Endothelial cell of umbilical vein (primary cell): ENCODE results near the gene FSTL4. TPM values are rescaled to one million over a fixed set of nuclear protein-coding genes. Genes with fewer than 3 reads are reported as not detected.

ENCODE experiments used
- BruUV-seq: library from RNA; stranded (reverse); fragments of 400-500 nt; replicated peaks from 2 replicates; lab custom pipeline; 2021; lab: Mats Ljungman, UMichigan
- CTCF ChIA-PET: fragments of 300-600, 350-600 bp; sonication (Branson Sonifier 250); formaldehyde crosslinking; loops from one replicate; lab custom pipeline; 2021; ENCODE audit warnings: antibody characterized with exemption, inconsistent platforms; lab: Charles Lee
- POLR2A ChIA-PET: fragments of 300-600, 350-600 bp; sonication (Branson Sonifier 250); formaldehyde crosslinking; loops from one replicate; lab custom pipeline; 2021; ENCODE audit warnings: antibody characterized with exemption, inconsistent platforms; lab: Charles Lee
- DNase-seq: peaks from one replicate; pipeline ENCODE4 v3.0.0-alpha.2; 2011; ENCODE audit warnings: low read depth, low spot score
- FAIRE-seq: peaks from 2 replicates; lab custom pipeline; 2011; peaks lifted over from hg19 to GRCh38; lab: Jason Lieb, UNC
- H2AFZ ChIP-seq: 2 replicates; pipeline ENCODE4 v1.6.0; 2012; ENCODE audit warnings: low read depth, low read length, control low read depth, inconsistent platforms
- H3K27ac ChIP-seq: 2 replicates; pipeline ENCODE4 v1.5.1; 2011; ENCODE audit warnings: low read depth, mild to moderate bottlenecking, control low read depth, low read length, moderate library complexity; ENCODE audit not compliant: insufficient read depth
- H3K27me3 ChIP-seq, 2 experiments: 2 replicates each; pipeline versions ENCODE4 v1.6.0 to v1.6.1; 2011; ENCODE audit warnings: low read length in 2 of 2, mixed read lengths in 1 of 2; ENCODE audit not compliant: control insufficient read depth in 2 of 2, insufficient read depth in 2 of 2
- H3K36me3 ChIP-seq, 2 experiments: 2 replicates in 1 of 2; 3 replicates in 1 of 2; pipeline ENCODE4 v1.5.1; 2011; ENCODE audit warnings: low read length in 2 of 2, mild to moderate bottlenecking in 1 of 2, moderate library complexity in 1 of 2; ENCODE audit not compliant: control insufficient read depth in 2 of 2, insufficient read depth in 2 of 2; ENCODE audit errors: extremely low read depth in 1 of 2
- H3K4me1 ChIP-seq: 3 replicates; pipeline ENCODE4 v1.5.1; 2011; ENCODE audit warnings: mild to moderate bottlenecking, low read length; ENCODE audit not compliant: control insufficient read depth, insufficient read depth; ENCODE audit errors: extremely low read depth
- H3K4me2 ChIP-seq: 2 replicates; pipeline ENCODE4 v1.6.1; 2011; ENCODE audit warnings: low read length, control low read depth, mixed read lengths; ENCODE audit not compliant: insufficient read depth
- H3K4me3 ChIP-seq, 3 experiments: fragments of 200-600 bp in 1 of 3; sonication (generic), shearing (Covaris generic) in 1 of 3; replicated peaks in 1 of 3; 2 replicates each; pipeline ENCODE4 v1.5.1; 2011 to 2016; ENCODE audit warnings: control low read depth in 3 of 3, low read length in 3 of 3, mild to moderate bottlenecking in 2 of 3, inconsistent platforms in 1 of 3, low read depth in 1 of 3, moderate library complexity in 1 of 3; ENCODE audit not compliant: insufficient read depth in 1 of 3
- H3K79me2 ChIP-seq: 2 replicates; pipeline ENCODE4 v1.6.0; 2012; ENCODE audit warnings: low read length, inconsistent platforms; ENCODE audit not compliant: control insufficient read depth, insufficient read depth
- H3K9ac ChIP-seq: replicated peaks from 2 replicates; pipeline ENCODE3; 2011; ENCODE audit warnings: low read length, control low read depth; ENCODE audit not compliant: insufficient read depth; ENCODE audit errors: extremely low read depth
- H3K9me1 ChIP-seq: replicated peaks from 3 replicates; pipeline ENCODE4 v1.6.0; 2011; ENCODE audit warnings: mild to moderate bottlenecking, low read length; ENCODE audit not compliant: control insufficient read depth, insufficient read depth; ENCODE audit errors: extremely low read depth
- H3K9me3 ChIP-seq: replicated peaks from 2 replicates; pipeline ENCODE4 v1.5.1; 2012; ENCODE audit warnings: low read length, inconsistent platforms; ENCODE audit not compliant: control insufficient read depth, insufficient read depth
- H4K20me1 ChIP-seq: replicated peaks from 2 replicates; pipeline ENCODE3; 2011; ENCODE audit warnings: mild to moderate bottlenecking, low read length; ENCODE audit not compliant: control insufficient read depth, insufficient read depth; ENCODE audit errors: extremely low read depth
- CTCF ChIP-seq, 2 donors: IDR thresholded peaks; 1 replicate in 1 of 2; 2 replicates in 1 of 2; pipeline ENCODE4 v1.5.1; 2011; ENCODE audit warnings: low read length in 2 of 2, mild to moderate bottlenecking in 2 of 2, moderate library complexity in 2 of 2, control low read depth in 1 of 2, inconsistent platforms in 1 of 2, low read depth in 1 of 2; ENCODE audit not compliant: insufficient read depth in 1 of 2; ENCODE audit errors: extremely low read depth in 1 of 2
- EZH2 ChIP-seq: IDR thresholded peaks from 2 replicates; pipeline ENCODE4 v1.6.1; 2012; ENCODE audit warnings: borderline replicate concordance, low read depth, mild to moderate bottlenecking, moderate library complexity, low read length, inconsistent platforms; ENCODE audit not compliant: severe bottlenecking
- FOS ChIP-seq: IDR thresholded peaks from 2 replicates; pipeline ENCODE4 v1.6.1; 2011; ENCODE audit warnings: mild to moderate bottlenecking, low read length, moderate library complexity, borderline replicate concordance; ENCODE audit not compliant: insufficient read depth
- GATA2 ChIP-seq: IDR thresholded peaks from 2 replicates; pipeline ENCODE4 v1.7.0; 2011; ENCODE audit warnings: low read depth, mild to moderate bottlenecking, moderate library complexity, mixed read lengths, low read length; ENCODE audit not compliant: insufficient read length, insufficient read depth
- JUN ChIP-seq: IDR thresholded peaks from 2 replicates; pipeline ENCODE4 v1.6.1; 2011; ENCODE audit warnings: borderline replicate concordance, low read depth; ENCODE audit not compliant: insufficient read length, insufficient read depth
- POLR2AphosphoS5 ChIP-seq: IDR thresholded peaks from 2 replicates; pipeline ENCODE4 v1.6.1; 2012; ENCODE audit warnings: low read depth, mild to moderate bottlenecking, control low read depth, low read length, moderate library complexity; ENCODE audit not compliant: insufficient read depth
- dilution Hi-C: fragments of 300-500 bp; cut with MboI; formaldehyde crosslinking; loops from one replicate; pipeline ENCODE4 v1.15.0; 2019; ENCODE audit warnings: low sequenced_read_pairs; ENCODE audit not compliant: extremely low pct_ligation_motif_present
- intact Hi-C: fragments of 100-400 bp; cut with micrococcal nuclease; formaldehyde crosslinking; loops from one replicate; pipeline ENCODE4 v1.10.0; 2022
- polyA plus RNA-seq, 4 experiments: library from polyadenylated mRNA; depleted of rRNA in 3 of 4; stranded (reverse) in 3 of 4; unstranded in 1 of 4; fragments of >200 nt; gene quantifications; 2 replicates each; pipeline versions ENCODE4 v1.2.1 to v1.2.3, GENCODE V29; 2011 to 2012; ENCODE audit warnings: missing spikeins in 1 of 4
- total RNA-seq: library from RNA; stranded (reverse); gene quantifications from 2 replicates; pipeline ENCODE4 v1.2.3, GENCODE V29; 2021

FSTL4 gene
- total and polyA plus RNA-seq, 2 donors (not counting 3 experiments of a cell fraction or from before 2014, with no cell fraction given): 0.18 TPM; not detected in 1

- no peaks in the 10 kb centered on the region for H3K9me1 ChIP-seq
- POLR2A ChIA-PET: no interaction called here
- CTCF ChIA-PET: no interaction called here
- no peak overlapping the region for H3K4me2 ChIP-seq
- DNase-seq (no peak), FAIRE-seq (no peak)
- dilution Hi-C loops: no loop called here
- no peak overlapping the region for H3K27ac ChIP-seq
- no peaks in the 10 kb centered on the region for H3K4me1 ChIP-seq
- intact Hi-C loops: no loop called here
- TF ChIP-seq EZH2 (no peak), GATA2 (no peak), FOS (no peak), JUN (no peak), POLR2AphosphoS5 (no peak), CTCF (IDR thresholded peaks at IDR 0.05; ENCODE audit: extremely low read depth in 1 of 2, insufficient read depth in 1 of 2, low read depth in 1 of 2, low read length in 2 of 2) (no peak)
- H3K36me3 ChIP-seq: no peaks in the 10 kb centered on the region
- H3K9ac ChIP-seq: no peak overlapping the region
- no peak overlapping the region for H2AFZ ChIP-seq
- no peak overlapping the region for H3K4me3 ChIP-seq
- BruUV-seq: no TSS peak
- H3K79me2 ChIP-seq: no peaks in the 10 kb centered on the region
- H3K9me3 ChIP-seq: no peaks in the 10 kb centered on the region
- peaks cover 0 to 3% of the 10 kb centered on the region in 2 experiments for H3K27me3 ChIP-seq
- no peaks in the 10 kb centered on the region for H4K20me1 ChIP-seq
Observed at GRCh38 chr5:133523013-133523658, 89.2 kb downstream of the FSTL4 start.
